Measurements from ENCODE around the gene UBE2E2.

DNA sequence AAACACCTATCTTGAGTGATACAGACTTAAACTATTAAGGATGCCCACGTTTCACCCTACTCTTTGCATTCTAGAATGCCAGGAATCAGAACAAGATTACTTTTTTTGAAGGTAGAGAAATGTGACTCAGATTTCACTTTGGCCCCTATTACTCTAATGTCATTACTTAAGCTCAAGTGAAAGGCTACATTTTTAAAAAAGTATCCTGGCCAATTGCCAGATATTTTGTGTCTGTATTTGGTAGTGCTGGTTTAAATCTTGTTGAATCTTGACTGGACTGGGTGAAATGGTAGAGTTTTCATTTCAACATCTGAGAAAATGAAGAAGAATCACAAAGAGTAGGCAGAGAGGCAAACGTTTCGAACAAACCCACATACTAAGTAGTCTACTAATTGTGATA lies 384.4 kb downstream of the UBE2E2 start:
- TF ChIP-seq, protein P1, sequence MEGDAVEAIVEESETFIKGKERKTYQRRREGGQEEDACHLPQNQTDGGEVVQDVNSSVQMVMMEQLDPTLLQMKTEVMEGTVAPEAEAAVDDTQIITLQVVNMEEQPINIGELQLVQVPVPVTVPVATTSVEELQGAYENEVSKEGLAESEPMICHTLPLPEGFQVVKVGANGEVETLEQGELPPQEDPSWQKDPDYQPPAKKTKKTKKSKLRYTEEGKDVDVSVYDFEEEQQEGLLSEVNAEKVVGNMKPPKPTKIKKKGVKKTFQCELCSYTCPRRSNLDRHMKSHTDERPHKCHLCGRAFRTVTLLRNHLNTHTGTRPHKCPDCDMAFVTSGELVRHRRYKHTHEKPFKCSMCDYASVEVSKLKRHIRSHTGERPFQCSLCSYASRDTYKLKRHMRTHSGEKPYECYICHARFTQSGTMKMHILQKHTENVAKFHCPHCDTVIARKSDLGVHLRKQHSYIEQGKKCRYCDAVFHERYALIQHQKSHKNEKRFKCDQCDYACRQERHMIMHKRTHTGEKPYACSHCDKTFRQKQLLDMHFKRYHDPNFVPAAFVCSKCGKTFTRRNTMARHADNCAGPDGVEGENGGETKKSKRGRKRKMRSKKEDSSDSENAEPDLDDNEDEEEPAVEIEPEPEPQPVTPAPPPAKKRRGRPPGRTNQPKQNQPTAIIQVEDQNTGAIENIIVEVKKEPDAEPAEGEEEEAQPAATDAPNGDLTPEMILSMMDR (IDR thresholded peaks at IDR 0.05) = no peak
- TF ChIP-seq POLR2A (IDR thresholded peaks at IDR 0.05) (no peak), POLR2AphosphoS5 (IDR thresholded peaks at IDR 0.05) (no peak)
